RCC 7860 (cell line): ENCODE measurements around the gene KPNA5.
"Not testable (repeated sequence)": the region's sequence is repeated elsewhere in the genome, so short reads cannot be mapped to it uniquely, and the experiment has no call there.

Source experiments
- DNase-seq: peaks from one replicate; pipeline ENCODE4 v3.0.0-alpha.2; 2015; ENCODE audit warnings: low spot score
- FAIRE-seq: peaks from 2 replicates; lab custom pipeline; 2012; peaks lifted over from hg19 to GRCh38; lab: Jason Lieb, UNC

The KPNA5 gene

GRCh38 chr6:116697480-116697879 is 16.5 kb downstream of the KPNA5 start:
- FAIRE-seq (no peak), DNase-seq (no peak)

- not testable (repeated sequence) for DNase-seq, FAIRE-seq
Measured at GRCh38 chr6:116703888-116704287, 22.9 kb downstream of the KPNA5 start.

DNA sequence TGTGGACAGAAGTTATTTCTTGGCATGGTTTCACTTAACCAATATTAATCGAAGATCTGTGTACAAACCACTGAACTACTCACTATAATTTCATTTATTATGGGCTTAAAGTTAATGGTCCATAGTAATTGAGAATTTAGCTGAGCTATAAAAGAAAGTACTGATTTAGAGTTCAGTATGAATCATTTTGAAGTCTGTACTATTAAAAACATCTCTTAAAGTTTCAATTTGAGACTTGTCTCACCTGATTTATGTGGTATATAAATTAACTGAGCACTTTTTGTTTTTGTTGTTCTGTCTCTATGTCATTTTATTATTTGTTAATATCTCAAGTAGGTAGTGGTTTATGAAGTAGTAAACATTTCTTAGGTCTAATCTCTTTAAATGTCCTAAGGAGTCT is 24.9 kb downstream of the KPNA5 start:
- DNase-seq (no peak), FAIRE-seq (no peak)

GRCh38 chr6:116714296-116714695 is 33.3 kb downstream of the KPNA5 start:
- FAIRE-seq (no peak), DNase-seq (no peak)

DNA sequence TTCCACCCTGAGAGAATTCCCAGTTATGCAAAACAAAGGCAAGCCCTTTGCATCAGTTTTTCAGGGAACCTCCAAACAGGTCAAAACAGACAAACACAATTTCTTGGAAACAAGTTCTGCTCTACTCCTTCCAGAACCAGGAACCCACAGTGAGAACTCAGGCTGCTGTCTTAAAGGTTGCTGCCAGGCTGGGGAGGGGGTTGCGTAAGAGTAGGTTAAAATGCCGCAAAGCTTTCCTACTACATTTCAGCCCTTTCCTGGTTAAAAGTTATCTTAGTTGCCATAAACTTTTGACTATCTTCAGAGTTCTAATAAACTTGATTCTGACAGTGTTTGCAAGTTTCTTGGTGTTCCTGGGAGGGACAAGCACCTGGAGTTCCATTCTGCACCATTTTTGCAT is 33.8 kb downstream of the KPNA5 start:
- FAIRE-seq (no peak), DNase-seq (no peak)

DNA sequence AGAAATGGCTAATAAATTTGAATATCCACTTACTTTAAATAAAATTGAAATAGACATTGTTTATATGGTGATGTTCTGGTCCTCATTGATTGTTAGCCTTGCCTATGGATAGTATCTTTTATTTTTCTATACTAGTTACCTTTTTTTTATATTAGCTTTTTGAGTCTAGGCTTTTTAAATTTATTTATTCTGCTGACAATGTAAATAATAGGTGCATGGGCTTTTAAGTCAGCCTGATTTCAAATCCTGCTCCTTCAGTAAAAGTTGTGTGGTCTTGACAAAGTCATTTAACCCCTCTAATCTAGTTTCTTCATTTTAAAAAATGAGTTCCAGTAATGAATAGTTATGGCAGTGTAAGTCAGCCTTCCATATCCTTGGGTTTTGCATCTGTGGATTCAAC is 45.9 kb downstream of the KPNA5 start:
- FAIRE-seq (no peak), DNase-seq (no peak)

DNA sequence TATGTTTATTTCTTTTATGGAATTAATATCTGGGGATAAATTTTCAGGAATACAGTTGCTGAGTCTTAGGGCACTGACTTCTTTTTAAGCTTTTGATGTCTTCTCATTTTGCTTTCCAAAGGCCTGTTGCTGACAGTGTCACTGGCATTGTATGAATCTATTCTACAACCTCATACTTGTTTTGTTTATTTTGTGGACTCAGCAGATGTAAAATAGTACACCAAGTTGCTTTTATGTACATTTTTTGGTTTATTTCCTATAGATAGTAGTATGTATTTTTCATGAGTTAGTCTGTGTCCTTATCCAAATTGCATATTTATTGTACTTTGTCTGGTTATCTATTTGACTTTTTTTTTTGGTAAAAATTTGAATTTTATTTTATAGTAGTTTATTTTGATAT is 49.5 kb downstream of the KPNA5 start:
- DNase-seq = no peak
- no peak for FAIRE-seq

- FAIRE-seq (no peak), DNase-seq (no peak)
Measured at GRCh38 chr6:116737004-116737403, 56.0 kb downstream of the KPNA5 start.

DNA sequence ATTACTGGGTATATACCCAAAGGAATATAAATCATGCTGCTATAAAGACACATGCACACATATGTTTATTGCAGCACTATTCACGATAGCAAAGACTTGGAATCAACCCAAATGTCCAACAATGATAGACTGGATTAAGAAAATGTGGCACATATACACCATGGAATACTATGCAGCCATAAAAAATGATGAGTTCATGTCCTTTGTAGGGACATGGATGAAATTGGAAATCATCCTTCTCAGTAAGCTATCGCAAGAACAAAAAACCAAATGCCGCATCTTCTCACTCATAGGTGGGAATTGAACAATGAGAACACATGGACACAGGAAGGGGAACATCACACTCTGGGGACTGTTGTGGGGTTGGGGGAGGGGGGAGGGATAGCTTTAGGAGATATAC is 59.5 kb downstream of the KPNA5 start:
- DNase-seq, FAIRE-seq: not testable (repeated sequence)

GRCh38 chr6:116741571-116741970 is 60.6 kb downstream of the KPNA5 start:
- FAIRE-seq (no peak), DNase-seq (no peak)

DNA sequence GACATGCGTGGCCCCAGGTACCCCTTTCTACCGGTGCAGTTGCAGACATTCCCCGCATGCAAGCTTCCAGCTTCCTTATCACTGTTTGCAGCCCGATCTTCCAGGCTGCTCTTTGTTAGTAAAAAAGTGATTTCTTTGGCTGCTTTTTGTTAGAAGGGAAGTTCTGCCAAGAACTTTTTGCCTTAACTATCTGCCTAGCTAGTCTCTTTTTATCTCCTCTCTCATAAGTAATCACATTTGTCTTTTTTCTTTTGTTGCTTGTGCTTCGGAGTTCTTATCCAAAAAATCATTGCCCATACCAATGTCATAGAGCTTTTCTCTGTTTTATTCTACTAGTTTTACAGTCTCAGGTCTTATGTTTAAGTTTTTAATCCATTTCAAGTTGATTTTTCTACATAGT is 64.2 kb downstream of the KPNA5 start:
- DNase-seq = no peak
- FAIRE-seq = no peak

GRCh38 chr6:116761779-116762178 is 80.8 kb downstream of the KPNA5 start:
- no peak for DNase-seq
- FAIRE-seq = no peak

- FAIRE-seq = no peak
- DNase-seq = no peak
Measured at GRCh38 chr6:116762235-116762634, 81.2 kb downstream of the KPNA5 start.

- DNase-seq (no peak), FAIRE-seq (no peak)
Measured at GRCh38 chr6:116763048-116763447, 82.0 kb downstream of the KPNA5 start.

DNA sequence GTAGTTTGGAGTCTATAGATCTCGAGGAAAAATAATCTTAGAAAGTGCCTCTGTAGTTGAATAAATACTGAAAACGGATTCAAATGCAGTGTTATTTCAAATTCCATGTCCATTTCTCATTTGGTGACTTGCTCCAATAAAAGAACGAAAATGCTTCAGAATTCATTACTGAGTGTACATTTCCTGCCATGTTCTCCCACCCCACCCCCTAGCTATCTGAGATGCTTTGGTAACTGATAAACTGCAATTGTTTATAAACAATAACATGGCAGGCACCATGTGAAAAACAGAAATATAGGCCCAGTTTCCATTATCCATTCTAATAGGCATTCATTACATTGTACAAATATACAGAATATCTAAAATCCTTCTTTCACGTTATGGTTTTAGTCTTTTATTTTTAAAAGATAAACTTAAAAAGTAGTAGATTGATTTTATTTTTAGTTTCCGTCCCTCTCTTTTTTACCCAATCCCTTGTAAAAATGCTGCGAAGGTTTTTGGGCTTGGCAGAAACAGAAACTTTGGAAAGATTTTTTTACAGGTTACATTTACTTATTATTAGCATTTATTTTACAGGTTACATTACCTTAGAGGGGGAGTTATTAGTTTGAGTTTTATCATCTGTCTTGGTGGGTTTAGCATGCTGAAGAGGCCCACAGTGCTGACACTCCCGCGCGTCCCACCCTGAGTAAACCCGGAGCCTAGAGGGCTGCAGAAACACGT is 83.1 kb downstream of the KPNA5 start:
- DNase-seq = no peak
- no peak for FAIRE-seq

- no peak for FAIRE-seq
- no peak for DNase-seq
Measured at GRCh38 chr6:116764629-116764960, 83.6 kb downstream of the KPNA5 start.

DNA sequence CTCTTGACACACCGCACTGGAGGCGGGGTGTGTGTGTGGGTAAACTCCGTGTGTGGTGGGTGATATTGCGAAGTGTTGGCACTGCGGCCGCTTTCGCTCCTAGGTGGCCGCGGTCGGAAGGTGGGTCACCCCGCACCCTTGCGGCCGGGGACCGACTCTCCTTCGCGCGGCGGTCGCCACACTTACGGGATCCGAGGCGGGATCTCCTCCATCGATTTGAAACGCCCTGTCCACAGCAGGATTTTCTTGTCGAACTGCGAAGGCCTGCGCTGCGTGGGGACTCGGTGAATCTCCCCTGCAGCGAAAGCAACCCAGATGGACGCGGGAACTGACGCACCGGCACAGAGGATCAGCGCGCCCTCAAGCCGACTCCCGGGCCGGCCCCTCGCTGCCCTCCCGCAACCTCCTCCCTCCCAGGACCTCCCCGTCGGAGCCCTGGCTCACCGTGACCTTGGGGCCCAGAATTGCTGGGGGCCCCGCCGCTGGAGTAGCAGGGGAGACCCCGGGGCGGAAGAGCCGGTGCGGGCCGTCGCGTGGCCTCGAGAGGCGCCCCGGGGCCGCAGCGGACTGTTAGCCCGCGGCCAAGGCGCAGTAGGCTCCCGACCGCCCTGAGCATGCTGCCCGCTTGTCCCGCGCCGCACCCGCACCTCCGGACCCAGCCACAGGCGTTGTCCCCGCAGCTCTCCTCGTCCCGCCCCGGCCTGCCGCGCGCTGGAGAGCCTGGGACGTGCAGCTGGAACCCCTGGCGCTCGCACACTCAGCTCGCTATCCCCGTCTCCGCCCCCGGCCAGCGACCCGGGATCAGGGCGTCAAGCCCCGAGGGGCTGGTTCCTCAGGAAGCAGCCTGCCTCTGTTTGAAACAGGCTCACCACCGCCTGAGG is 84.2 kb downstream of the KPNA5 start, which contains the start of gene FAM162B:
Gene FAM162B, minus strand, starts transcription at position 759 of the 881 bp plus-strand sequence. Its CDS starts 143 bp downstream, at position 616.
- FAIRE-seq (no peak), DNase-seq (no peak)

GRCh38 chr6:116766506-116767176 is 85.6 kb downstream of the KPNA5 start:
- DNase-seq (no peak), FAIRE-seq (no peak)

GRCh38 chr6:116767715-116768114 is 86.7 kb downstream of the KPNA5 start:
- DNase-seq (no peak), FAIRE-seq (no peak)

- no peak for DNase-seq
- FAIRE-seq = no peak
Measured at GRCh38 chr6:116772450-116772849, 91.4 kb downstream of the KPNA5 start.

DNA sequence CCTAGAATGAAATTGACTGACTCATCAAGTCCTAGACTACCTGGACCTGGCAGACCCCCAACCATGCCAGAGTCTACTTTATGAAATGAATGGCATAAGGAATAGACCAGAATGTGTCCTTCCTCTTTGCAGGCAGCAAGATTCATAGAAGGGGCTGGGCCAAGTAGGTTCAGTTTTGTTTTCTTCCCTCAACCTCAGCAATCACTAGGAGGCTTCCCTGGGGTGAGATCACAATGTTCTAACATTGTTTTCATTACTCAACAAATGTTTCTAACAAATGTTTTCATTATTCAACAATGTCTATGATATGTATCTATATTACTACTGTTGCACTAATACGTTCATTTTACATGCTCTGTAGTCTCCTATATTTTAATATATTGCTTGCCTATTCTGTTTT is 92.9 kb downstream of the KPNA5 start:
- no peak for DNase-seq
- no peak for FAIRE-seq
